SK-N-SH (cell line): Measurements from ENCODE around the gene RPL18. TPM values are rescaled to one million over a fixed set of nuclear protein-coding genes. Genes with fewer than 3 reads are reported as not detected.

Source experiments
- ELF1 ChIP-seq: IDR thresholded peaks from 2 replicates; pipeline ENCODE4 v1.4.0; 2012
- EP300 ChIP-seq, 2 experiments: IDR thresholded peaks; 2 replicates each; pipeline versions ENCODE4 v1.4.0 to v1.6.1; 2012; ENCODE audit warnings: borderline replicate concordance in 1 of 2, low read depth in 1 of 2, low read length in 1 of 2
- EZH2phosphoT487 ChIP-seq: fragments of 200-600 bp; sonication (generic); IDR thresholded peaks from 2 replicates; pipeline ENCODE4 v1.6.1; 2017; ENCODE audit warnings: low read depth, mixed run types, mild to moderate bottlenecking, antibody characterized with exemption, moderate library complexity, borderline replicate concordance
- FOXJ3 ChIP-seq: sonication (generic); formaldehyde crosslinking; IDR thresholded peaks from 2 replicates; pipeline ENCODE4 v1.5.1; 2020; ENCODE audit warnings: mild to moderate bottlenecking, missing genetic modification reagents
- FOXM1 ChIP-seq: IDR thresholded peaks from 2 replicates; pipeline ENCODE4 v1.4.0; 2012; ENCODE audit warnings: low read depth, mild to moderate bottlenecking
- JUND ChIP-seq: IDR thresholded peaks from 2 replicates; pipeline ENCODE4 v1.4.0; 2012
- MEF2A ChIP-seq: IDR thresholded peaks from 2 replicates; pipeline ENCODE4 v1.4.0; 2012; ENCODE audit warnings: low read depth, borderline replicate concordance
- MXI1 ChIP-seq: IDR thresholded peaks from 2 replicates; pipeline ENCODE4 v1.6.1; 2012; ENCODE audit warnings: mild to moderate bottlenecking, low read depth, low read length, improper control_type of control experiment
- NRF1 ChIP-seq: IDR thresholded peaks from 2 replicates; pipeline ENCODE4 v1.6.1; 2012; ENCODE audit warnings: low read depth, mild to moderate bottlenecking, low read length
- POLR2AphosphoS5 ChIP-seq: IDR thresholded peaks from 2 replicates; pipeline ENCODE4 v1.6.1; 2012; ENCODE audit warnings: low read depth, low read length
- RFX5 ChIP-seq: IDR thresholded peaks from 2 replicates; pipeline ENCODE4 v1.6.1; 2012; ENCODE audit warnings: mild to moderate bottlenecking, improper control_type of control experiment, low read length
- SIN3A ChIP-seq: IDR thresholded peaks from 2 replicates; pipeline ENCODE4 v1.6.1; 2012; ENCODE audit warnings: low read depth, mild to moderate bottlenecking, low read length, moderate library complexity, borderline replicate concordance
- TAF1 ChIP-seq: IDR thresholded peaks from 2 replicates; pipeline ENCODE4 v1.6.1; 2012; ENCODE audit warnings: low read depth, mild to moderate bottlenecking, low read length, moderate library complexity, borderline replicate concordance
- TEAD4 ChIP-seq: IDR thresholded peaks from 2 replicates; pipeline ENCODE4 v1.4.0; 2012; ENCODE audit warnings: mild to moderate bottlenecking, borderline replicate concordance; ENCODE audit not compliant: insufficient read depth
- polyA plus RNA-seq, 3 experiments: library from polyadenylated mRNA; depleted of rRNA; stranded (reverse); fragments of >200 nt; gene quantifications; 2 replicates each; pipeline ENCODE4 v1.2.3, GENCODE V29; 2012
- TF ChIP-seq, protein P1 (sequence below): IDR thresholded peaks from 2 replicates; pipeline ENCODE4; 2012
- TF ChIP-seq, protein P2 (sequence below): fragments of 150-350 bp; IDR thresholded peaks from 2 replicates; pipeline ENCODE4 v1.6.1; 2016; ENCODE audit warnings: mild to moderate bottlenecking, low read depth, low read length
- TF ChIP-seq, protein P3 (sequence below): fragments of 200-600 bp; sonication (generic); IDR thresholded peaks from 2 replicates; pipeline ENCODE4 v1.6.1; 2017; ENCODE audit warnings: antibody characterized with exemption, mild to moderate bottlenecking, moderate library complexity
- TF ChIP-seq, protein P4 (sequence below): fragments of 150-350 bp; IDR thresholded peaks from 2 replicates; pipeline ENCODE4 v1.6.1; 2017; ENCODE audit warnings: antibody characterized with exemption, low read length, low read depth, borderline replicate concordance

The RPL18 gene
- polyA plus RNA-seq, 1 of the 3 experiments (the other 2 are of a cell fraction) = 2,225 TPM

DNA sequence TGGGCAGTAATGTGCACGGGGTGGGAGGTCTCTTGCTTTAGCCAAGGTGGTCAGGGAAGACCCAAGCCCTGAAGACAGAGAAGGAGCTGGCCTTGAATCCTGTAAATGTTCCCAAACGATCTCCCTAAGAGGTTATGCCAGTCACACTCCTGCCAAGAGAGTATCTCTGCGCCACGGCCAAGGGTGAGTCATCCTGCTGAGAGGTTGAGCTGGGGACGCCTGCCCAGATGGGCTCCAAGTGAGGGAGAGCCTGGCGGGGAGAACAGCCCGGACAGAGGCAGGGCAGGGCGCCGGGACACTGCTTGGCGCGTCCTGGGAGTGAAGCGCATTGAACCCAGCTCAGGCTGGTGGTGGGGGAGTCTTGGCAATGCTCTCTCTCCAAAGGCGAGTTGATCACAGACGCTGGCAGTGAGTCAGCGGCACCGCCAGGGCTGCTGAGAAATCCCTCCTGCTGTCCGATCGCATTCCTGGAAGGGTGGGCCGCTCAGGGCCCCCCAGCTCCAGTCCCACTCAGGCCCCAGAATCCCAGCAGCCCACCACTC lies 50.6 kb downstream of the RPL18 start (continued):
- TF ChIP-seq, protein P1, sequence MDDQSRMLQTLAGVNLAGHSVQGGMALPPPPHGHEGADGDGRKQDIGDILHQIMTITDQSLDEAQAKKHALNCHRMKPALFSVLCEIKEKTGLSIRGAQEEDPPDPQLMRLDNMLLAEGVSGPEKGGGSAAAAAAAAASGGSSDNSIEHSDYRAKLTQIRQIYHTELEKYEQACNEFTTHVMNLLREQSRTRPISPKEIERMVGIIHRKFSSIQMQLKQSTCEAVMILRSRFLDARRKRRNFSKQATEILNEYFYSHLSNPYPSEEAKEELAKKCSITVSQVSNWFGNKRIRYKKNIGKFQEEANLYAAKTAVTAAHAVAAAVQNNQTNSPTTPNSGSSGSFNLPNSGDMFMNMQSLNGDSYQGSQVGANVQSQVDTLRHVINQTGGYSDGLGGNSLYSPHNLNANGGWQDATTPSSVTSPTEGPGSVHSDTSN = peak; percentile 55; the same call in 1 of the 2 replicates
- TF ChIP-seq EZH2phosphoT487 = no peak
- no peak; the same call in 1 of the 2 replicates for TF ChIP-seq SIN3A
- TF ChIP-seq, protein P2, sequence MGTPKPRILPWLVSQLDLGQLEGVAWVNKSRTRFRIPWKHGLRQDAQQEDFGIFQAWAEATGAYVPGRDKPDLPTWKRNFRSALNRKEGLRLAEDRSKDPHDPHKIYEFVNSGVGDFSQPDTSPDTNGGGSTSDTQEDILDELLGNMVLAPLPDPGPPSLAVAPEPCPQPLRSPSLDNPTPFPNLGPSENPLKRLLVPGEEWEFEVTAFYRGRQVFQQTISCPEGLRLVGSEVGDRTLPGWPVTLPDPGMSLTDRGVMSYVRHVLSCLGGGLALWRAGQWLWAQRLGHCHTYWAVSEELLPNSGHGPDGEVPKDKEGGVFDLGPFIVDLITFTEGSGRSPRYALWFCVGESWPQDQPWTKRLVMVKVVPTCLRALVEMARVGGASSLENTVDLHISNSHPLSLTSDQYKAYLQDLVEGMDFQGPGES = no peak
- TF ChIP-seq POLR2AphosphoS5 = peak; percentile 61
- no peak for TF ChIP-seq ELF1
- TF ChIP-seq TEAD4 = no peak
- TF ChIP-seq RFX5 = no peak
- TF ChIP-seq FOXJ3 (CRISPR knock-in tag) = no peak
- no peak for TF ChIP-seq NRF1
- TF ChIP-seq, protein P3, sequence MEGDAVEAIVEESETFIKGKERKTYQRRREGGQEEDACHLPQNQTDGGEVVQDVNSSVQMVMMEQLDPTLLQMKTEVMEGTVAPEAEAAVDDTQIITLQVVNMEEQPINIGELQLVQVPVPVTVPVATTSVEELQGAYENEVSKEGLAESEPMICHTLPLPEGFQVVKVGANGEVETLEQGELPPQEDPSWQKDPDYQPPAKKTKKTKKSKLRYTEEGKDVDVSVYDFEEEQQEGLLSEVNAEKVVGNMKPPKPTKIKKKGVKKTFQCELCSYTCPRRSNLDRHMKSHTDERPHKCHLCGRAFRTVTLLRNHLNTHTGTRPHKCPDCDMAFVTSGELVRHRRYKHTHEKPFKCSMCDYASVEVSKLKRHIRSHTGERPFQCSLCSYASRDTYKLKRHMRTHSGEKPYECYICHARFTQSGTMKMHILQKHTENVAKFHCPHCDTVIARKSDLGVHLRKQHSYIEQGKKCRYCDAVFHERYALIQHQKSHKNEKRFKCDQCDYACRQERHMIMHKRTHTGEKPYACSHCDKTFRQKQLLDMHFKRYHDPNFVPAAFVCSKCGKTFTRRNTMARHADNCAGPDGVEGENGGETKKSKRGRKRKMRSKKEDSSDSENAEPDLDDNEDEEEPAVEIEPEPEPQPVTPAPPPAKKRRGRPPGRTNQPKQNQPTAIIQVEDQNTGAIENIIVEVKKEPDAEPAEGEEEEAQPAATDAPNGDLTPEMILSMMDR = no peak
- TF ChIP-seq MXI1 = no peak
- TF ChIP-seq, protein P4, sequence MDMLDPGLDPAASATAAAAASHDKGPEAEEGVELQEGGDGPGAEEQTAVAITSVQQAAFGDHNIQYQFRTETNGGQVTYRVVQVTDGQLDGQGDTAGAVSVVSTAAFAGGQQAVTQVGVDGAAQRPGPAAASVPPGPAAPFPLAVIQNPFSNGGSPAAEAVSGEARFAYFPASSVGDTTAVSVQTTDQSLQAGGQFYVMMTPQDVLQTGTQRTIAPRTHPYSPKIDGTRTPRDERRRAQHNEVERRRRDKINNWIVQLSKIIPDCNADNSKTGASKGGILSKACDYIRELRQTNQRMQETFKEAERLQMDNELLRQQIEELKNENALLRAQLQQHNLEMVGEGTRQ = no peak
- peak; percentile 80 for TF ChIP-seq TAF1
- TF ChIP-seq JUND = peak; percentile 87
- no peak; the same call in 1 of the 2 replicates for TF ChIP-seq MEF2A
- peak in 1 of 2 experiments; percentile 57; a peak in 1 of 4 replicates for TF ChIP-seq EP300 (IDR thresholded peaks at IDR 0.05; ENCODE audit: borderline replicate concordance in 1 of 2, low read depth in 1 of 2, low read length in 1 of 2)
- no peak for TF ChIP-seq FOXM1

Other genes with a start within 250 kb of the RPL18 start
- 119 and 138 TPM in 2 replicates for gene KDELR1, start 227.6 kb downstream of the RPL18 start, polyA plus RNA-seq (2012; rRNA removed)
- gene GRIN2D, start 225.5 kb downstream of the RPL18 start, polyA plus RNA-seq (2012; rRNA removed) = 0.54 and 0.92 TPM in 2 replicates
- gene GRWD1, start 173.2 kb downstream of the RPL18 start, polyA plus RNA-seq (2012; rRNA removed) = 34.1 and 36.6 TPM in 2 replicates
- 1.1 and 1.2 TPM in 2 replicates for gene KCNJ14, start 163.6 kb downstream of the RPL18 start, polyA plus RNA-seq (2012; rRNA removed)
- 69.5 and 77.6 TPM in 2 replicates for gene CYTH2, start 149.8 kb downstream of the RPL18 start, polyA plus RNA-seq (2012; rRNA removed)
- gene LMTK3, start 107.3 kb downstream of the RPL18 start, polyA plus RNA-seq (2012; rRNA removed) = 2.0 and 3.2 TPM in 2 replicates
- 0.86 and 0.92 TPM in 2 replicates for gene SULT2B1, start 67.0 kb downstream of the RPL18 start, polyA plus RNA-seq (2012; rRNA removed)
- not detected in 2 replicates for gene SPACA4, start 12.4 kb downstream of the RPL18 start, polyA plus RNA-seq (2012; rRNA removed)
- gene FAM83E, start 4.1 kb downstream of the RPL18 start, polyA plus RNA-seq (2012; rRNA removed) = 0.44 TPM in 1 of 2 replicates, not detected in the other
- 14.1 and 14.8 TPM in 2 replicates for gene SPHK2, start 328 bp upstream of the RPL18 start, polyA plus RNA-seq (2012; rRNA removed)
- 7.8 and 12.6 TPM in 2 replicates for gene DBP, start 18.2 kb upstream of the RPL18 start, polyA plus RNA-seq (2012; rRNA removed)
- 13.1 and 13.5 TPM in 2 replicates for gene CA11, start 27.0 kb upstream of the RPL18 start, polyA plus RNA-seq (2012; rRNA removed)
- 0.57 and 0.74 TPM in 2 replicates for gene NTN5, start 53.8 kb upstream of the RPL18 start, polyA plus RNA-seq (2012; rRNA removed)
- not detected in 2 replicates for gene FUT2, start 76.8 kb upstream of the RPL18 start, polyA plus RNA-seq (2012; rRNA removed)
- 0.70 and 1.1 TPM in 2 replicates for gene MAMSTR, start 100.5 kb upstream of the RPL18 start, polyA plus RNA-seq (2012; rRNA removed)
- gene RASIP1, start 121.4 kb upstream of the RPL18 start, polyA plus RNA-seq (2012; rRNA removed) = 0.36 and 0.41 TPM in 2 replicates
- 0.03 TPM in 2 replicates for gene IZUMO1, start 127.7 kb upstream of the RPL18 start, polyA plus RNA-seq (2012; rRNA removed)
- gene FUT1, start 133.5 kb upstream of the RPL18 start, polyA plus RNA-seq (2012; rRNA removed) = 0.03 and 0.08 TPM in 2 replicates
- gene FGF21, start 136.3 kb upstream of the RPL18 start, polyA plus RNA-seq (2012; rRNA removed) = not detected in 2 replicates
- gene BCAT2, start 191.9 kb upstream of the RPL18 start, polyA plus RNA-seq (2012; rRNA removed) = 70.6 and 71.6 TPM in 2 replicates
- gene HSD17B14, start 217.3 kb upstream of the RPL18 start, polyA plus RNA-seq (2012; rRNA removed) = 27.9 and 29.7 TPM in 2 replicates
- gene PLEKHA4, start 249.4 kb upstream of the RPL18 start, polyA plus RNA-seq (2012; rRNA removed) = 4.7 and 5.6 TPM in 2 replicates